H9 (cell line): ENCODE results near the gene PEX7. TPM values are rescaled to one million over a fixed set of nuclear protein-coding genes. Genes with fewer than 3 reads are reported as not detected.

Experiments used
- DNase-seq: peaks from one replicate; pipeline ENCODE4 v3.0.0-alpha.2; 2017
- H2AFZ ChIP-seq: one replicate; pipeline ENCODE4 v1.6.1; 2013; ENCODE audit warnings: mild to moderate bottlenecking, low read length, control low read depth, moderate library complexity
- H2AK5ac ChIP-seq: 2 replicates; pipeline ENCODE4 v1.6.1; 2013; ENCODE audit warnings: low read length, control low read depth, mixed read lengths; ENCODE audit not compliant: insufficient read length
- H2BK120ac ChIP-seq: one replicate; pipeline ENCODE4 v1.6.1; 2013; ENCODE audit warnings: low read depth, mild to moderate bottlenecking, low read length, control low read depth, inconsistent platforms; ENCODE audit not compliant: poor library complexity, severe bottlenecking
- H2BK12ac ChIP-seq: 2 replicates; pipeline ENCODE4 v1.6.1; 2013; ENCODE audit warnings: low read length, control low read depth, mixed read lengths, low read depth; ENCODE audit not compliant: insufficient read length
- H2BK15ac ChIP-seq: 2 replicates; pipeline ENCODE4 v1.6.1; 2013; ENCODE audit warnings: low read depth, low read length, control low read depth
- H2BK20ac ChIP-seq: one replicate; pipeline ENCODE4 v1.6.1; 2013; ENCODE audit warnings: low read depth, mild to moderate bottlenecking, low read length, control low read depth, inconsistent platforms; ENCODE audit not compliant: poor library complexity, severe bottlenecking
- H2BK5ac ChIP-seq: 2 replicates; pipeline ENCODE4 v1.6.1; 2013; ENCODE audit warnings: low read length, control low read depth, mixed read lengths; ENCODE audit not compliant: insufficient read length
- H3K14ac ChIP-seq: 2 replicates; pipeline ENCODE4 v1.6.1; 2013; ENCODE audit warnings: low read length, control low read depth; ENCODE audit not compliant: insufficient read depth
- H3K18ac ChIP-seq: 2 replicates; pipeline ENCODE4 v1.6.1; 2013; ENCODE audit warnings: low read depth, mild to moderate bottlenecking, mixed read lengths, low read length, control low read depth; ENCODE audit not compliant: insufficient read length
- H3K23ac ChIP-seq: 2 replicates; pipeline ENCODE4 v1.6.1; 2013; ENCODE audit warnings: low read length, control low read depth, mixed read lengths, low read depth; ENCODE audit not compliant: insufficient read length
- H3K23me2 ChIP-seq: 2 replicates; pipeline ENCODE4 v1.6.1; 2013; ENCODE audit warnings: low read depth, mild to moderate bottlenecking, mixed read lengths, low read length, control low read depth; ENCODE audit not compliant: insufficient read length, poor library complexity, severe bottlenecking
- H3K27ac ChIP-seq: 2 replicates; pipeline ENCODE4 v1.5.1; 2013; ENCODE audit warnings: low read length, control low read depth, mixed read lengths, low read depth; ENCODE audit not compliant: insufficient read length
- H3K27me3 ChIP-seq: 2 replicates; pipeline ENCODE4 v1.6.1; 2013; ENCODE audit warnings: low read length, control low read depth, inconsistent platforms; ENCODE audit not compliant: insufficient read depth
- H3K4ac ChIP-seq: 2 replicates; pipeline ENCODE4 v1.6.1; 2013; ENCODE audit warnings: low read depth, mild to moderate bottlenecking, control low read depth, inconsistent platforms, low read length, moderate library complexity
- H3K4me1 ChIP-seq: 2 replicates; pipeline ENCODE4 v1.6.1; 2013; ENCODE audit warnings: low read length, control low read depth, inconsistent platforms; ENCODE audit not compliant: insufficient read depth
- H3K4me2 ChIP-seq: 2 replicates; pipeline ENCODE4 v1.6.1; 2013; ENCODE audit warnings: low read length, control low read depth, mixed read lengths; ENCODE audit not compliant: insufficient read length, insufficient read depth
- H3K56ac ChIP-seq: 2 replicates; pipeline ENCODE4 v1.6.1; 2013; ENCODE audit warnings: low read depth, mild to moderate bottlenecking, mixed read lengths, low read length, control low read depth; ENCODE audit not compliant: insufficient read length
- H3K79me1 ChIP-seq: 2 replicates; pipeline ENCODE4 v1.6.1; 2013; ENCODE audit warnings: low read depth, mild to moderate bottlenecking, moderate library complexity, low read length, control low read depth, inconsistent platforms; ENCODE audit not compliant: insufficient read depth, poor library complexity, severe bottlenecking
- H3K79me2 ChIP-seq: 2 replicates; pipeline ENCODE4 v1.6.1; 2013; ENCODE audit warnings: low read length, control low read depth, inconsistent platforms; ENCODE audit not compliant: insufficient read depth
- H3K9ac ChIP-seq: 2 replicates; pipeline ENCODE4 v1.6.1; 2013; ENCODE audit warnings: low read length, control low read depth, mixed read lengths; ENCODE audit not compliant: insufficient read length; ENCODE audit errors: extremely low read depth
- H3K9me3 ChIP-seq: one replicate; pipeline ENCODE4 v1.6.1; 2013; ENCODE audit warnings: low read depth, low read length, inconsistent platforms; ENCODE audit not compliant: control insufficient read depth
- H3T11ph ChIP-seq: one replicate; pipeline ENCODE4 v1.6.1; 2013; ENCODE audit warnings: mild to moderate bottlenecking, low read length, control low read depth, inconsistent platforms
- H4K20me1 ChIP-seq: one replicate; pipeline ENCODE4 v1.6.1; 2013; ENCODE audit not compliant: control insufficient read depth, insufficient read length, insufficient read depth
- H4K5ac ChIP-seq: 2 replicates; pipeline ENCODE4 v1.6.1; 2013; ENCODE audit warnings: low read depth, mild to moderate bottlenecking, mixed read lengths, low read length, control low read depth; ENCODE audit not compliant: insufficient read length
- H4K8ac ChIP-seq: replicated peaks from 2 replicates; pipeline ENCODE4 v1.6.1; 2013; ENCODE audit warnings: low read length, control low read depth, mixed read lengths, low read depth; ENCODE audit not compliant: insufficient read length
- H4K91ac ChIP-seq: 2 replicates; pipeline ENCODE4 v1.6.1; 2013; ENCODE audit warnings: low read depth, mild to moderate bottlenecking, moderate library complexity, mixed read lengths, low read length, control low read depth; ENCODE audit not compliant: insufficient read length
- H3K27ac Mint-ChIP-seq, 3 experiments: 2 replicates in 2 of 3; 3 replicates in 1 of 3; pipeline ENCODE4 v1.8.0; 2020 to 2021; ENCODE audit warnings: mixed read lengths in 3 of 3, mild to moderate bottlenecking in 1 of 3, moderate library complexity in 1 of 3
- H3K27me3 Mint-ChIP-seq: 2 replicates; pipeline ENCODE4 v1.8.0; 2021; ENCODE audit warnings: low read depth, mild to moderate bottlenecking, moderate library complexity, mixed read lengths
- H3K36me3 Mint-ChIP-seq, 3 experiments: 2 replicates in 2 of 3; 3 replicates in 1 of 3; pipeline ENCODE4 v1.8.0; 2020 to 2021; ENCODE audit warnings: low read depth in 3 of 3, mixed read lengths in 3 of 3; ENCODE audit not compliant: insufficient read depth in 1 of 3
- H3K4me1 Mint-ChIP-seq, 2 experiments: 2 replicates each; pipeline ENCODE4 v1.8.0; 2020; ENCODE audit warnings: mixed read lengths in 2 of 2
- H3K4me3 Mint-ChIP-seq, 2 experiments: 2 replicates in 1 of 2; 3 replicates in 1 of 2; pipeline ENCODE4 v1.8.0; 2020 to 2021; ENCODE audit warnings: mild to moderate bottlenecking in 2 of 2, mixed read lengths in 2 of 2, moderate library complexity in 1 of 2
- H3K9me3 Mint-ChIP-seq, 2 experiments: 2 replicates in 1 of 2; 3 replicates in 1 of 2; pipeline ENCODE4 v1.8.0; 2020; ENCODE audit warnings: mild to moderate bottlenecking in 2 of 2, mixed read lengths in 2 of 2, moderate library complexity in 1 of 2
- WGBS: extraction: QIAGEN DNeasy Blood & Tissue Kit; methylation state at CpG from one replicate; pipeline ENCODE4 v1.1.7; 2013; ENCODE audit warnings: missing lambda C conversion rate, low lambda C conversion rate, mixed read lengths; ENCODE audit not compliant: insufficient read length; ENCODE audit errors: extremely low coverage; 5-methylcytosine and 5-hydroxymethylcytosine counted together
- total RNA-seq: library from RNA; stranded (reverse); gene quantifications from 2 replicates; pipeline ENCODE4 v1.2.1, GENCODE V29; 2021
- TF ChIP-seq, protein P1 (sequence below): fragments of 200-600 bp; sonication (generic); conservative IDR thresholded peaks from 3 replicates; pipeline ENCODE4 v1.8.0; 2021; ENCODE audit warnings: antibody characterized with exemption, mild to moderate bottlenecking

Gene PEX7
- total RNA-seq, 1 experiment from 2014 or later: 8.4 TPM

DNA sequence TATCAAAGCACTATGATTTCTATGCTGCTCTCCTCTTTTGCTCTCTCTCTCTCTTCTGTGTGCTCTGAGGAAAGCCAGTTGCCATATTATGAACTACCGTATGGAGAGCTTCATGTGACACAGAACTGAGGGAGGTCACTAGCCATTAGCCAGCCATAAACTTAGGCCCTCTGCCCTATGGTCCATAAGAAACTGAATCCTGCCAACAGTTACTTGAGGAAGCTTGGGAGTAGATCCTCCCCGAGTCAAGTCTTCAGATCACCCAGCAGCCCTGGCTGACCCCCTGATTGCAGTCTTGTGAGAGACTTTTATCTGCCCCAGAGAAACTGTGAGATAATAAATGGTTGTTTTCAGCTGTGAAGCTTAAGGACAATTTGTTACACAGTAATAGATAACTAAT, 5.7 kb upstream of the PEX7 start:
- H3K4me1 Mint-ChIP-seq: peaks cover 4 to 9% of the 10 kb centered on the region in 2 experiments
- H3K36me3 Mint-ChIP-seq: no peaks in the 10 kb centered on the region; a peak in 1 of 7 replicates
- peak overlapping the region; percentile 14 for H2AFZ ChIP-seq
- H2BK120ac ChIP-seq: no peak overlapping the region
- no peaks in the 10 kb centered on the region for H3K9me3 ChIP-seq
- no peak overlapping the region for H4K91ac ChIP-seq
- TF ChIP-seq, protein P1, sequence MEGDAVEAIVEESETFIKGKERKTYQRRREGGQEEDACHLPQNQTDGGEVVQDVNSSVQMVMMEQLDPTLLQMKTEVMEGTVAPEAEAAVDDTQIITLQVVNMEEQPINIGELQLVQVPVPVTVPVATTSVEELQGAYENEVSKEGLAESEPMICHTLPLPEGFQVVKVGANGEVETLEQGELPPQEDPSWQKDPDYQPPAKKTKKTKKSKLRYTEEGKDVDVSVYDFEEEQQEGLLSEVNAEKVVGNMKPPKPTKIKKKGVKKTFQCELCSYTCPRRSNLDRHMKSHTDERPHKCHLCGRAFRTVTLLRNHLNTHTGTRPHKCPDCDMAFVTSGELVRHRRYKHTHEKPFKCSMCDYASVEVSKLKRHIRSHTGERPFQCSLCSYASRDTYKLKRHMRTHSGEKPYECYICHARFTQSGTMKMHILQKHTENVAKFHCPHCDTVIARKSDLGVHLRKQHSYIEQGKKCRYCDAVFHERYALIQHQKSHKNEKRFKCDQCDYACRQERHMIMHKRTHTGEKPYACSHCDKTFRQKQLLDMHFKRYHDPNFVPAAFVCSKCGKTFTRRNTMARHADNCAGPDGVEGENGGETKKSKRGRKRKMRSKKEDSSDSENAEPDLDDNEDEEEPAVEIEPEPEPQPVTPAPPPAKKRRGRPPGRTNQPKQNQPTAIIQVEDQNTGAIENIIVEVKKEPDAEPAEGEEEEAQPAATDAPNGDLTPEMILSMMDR: no peak
- no peak overlapping the region for H3K9ac ChIP-seq
- DNase-seq: no peak
- no peak overlapping the region for H3K23ac ChIP-seq
- no peaks in the 10 kb centered on the region for H3K79me1 ChIP-seq
- H2BK15ac ChIP-seq: no peak overlapping the region
- peaks cover 0 to 2% of the 10 kb centered on the region in 2 experiments; a peak in 1 of 5 replicates for H3K9me3 Mint-ChIP-seq
- no peaks in the 10 kb centered on the region for H4K20me1 ChIP-seq
- no peaks in the 10 kb centered on the region; the same call in 1 of the 2 replicates for H3K4me1 ChIP-seq
- WGBS: no CpG with 5 or more reads among the region's 2 CpGs
- H3K18ac ChIP-seq: no peak overlapping the region
- no peak overlapping the region for H3K27ac Mint-ChIP-seq
- H3K14ac ChIP-seq: no peak overlapping the region
- H3K4ac ChIP-seq: no peak overlapping the region
- no peak overlapping the region for H2AK5ac ChIP-seq
- H4K5ac ChIP-seq: no peak overlapping the region
- H3K27me3 ChIP-seq: no peaks in the 10 kb centered on the region
- no peak overlapping the region for H4K8ac ChIP-seq
- no peak overlapping the region for H3K4me3 Mint-ChIP-seq
- peaks cover 10% of the 10 kb centered on the region for H3K27me3 Mint-ChIP-seq
- no peaks in the 10 kb centered on the region for H3K23me2 ChIP-seq
- H2BK12ac ChIP-seq: no peak overlapping the region
- no peaks in the 10 kb centered on the region for H3K79me2 ChIP-seq
- no peak overlapping the region for H3K4me2 ChIP-seq
- H2BK5ac ChIP-seq: no peak overlapping the region
- H3K56ac ChIP-seq: no peak overlapping the region
- no peak overlapping the region for H3T11ph ChIP-seq
- no peak overlapping the region for H3K27ac ChIP-seq
- H2BK20ac ChIP-seq: no peak overlapping the region
